Fibroblast of pulmonary artery (primary cell): ENCODE measurements around the gene SEC24C.
"Not testable (repeated sequence)": the region's sequence is repeated elsewhere in the genome, so short reads cannot be mapped to it uniquely, and the experiment has no call there.

Source experiments
- DNase-seq: peaks from one replicate; pipeline ENCODE4 v3.0.0-alpha.2; 2010; ENCODE audit warnings: low read depth
- H3K4me3 ChIP-seq: replicated peaks from 2 replicates; pipeline ENCODE4 v1.5.1; 2011; ENCODE audit warnings: low read depth, mild to moderate bottlenecking, control low read depth, low read length, moderate library complexity
- CTCF ChIP-seq: IDR thresholded peaks from 2 replicates; pipeline ENCODE4 v1.5.1; 2011; ENCODE audit warnings: mild to moderate bottlenecking, control low read depth, low read length, inconsistent platforms; ENCODE audit errors: missing control alignments

SEC24C gene

GRCh38 chr10:73716251-73716650 is 27.9 kb upstream of the SEC24C start:
- DNase-seq = no peak
- H3K4me3 ChIP-seq = no peak overlapping the region
- TF ChIP-seq CTCF = no peak

DNA sequence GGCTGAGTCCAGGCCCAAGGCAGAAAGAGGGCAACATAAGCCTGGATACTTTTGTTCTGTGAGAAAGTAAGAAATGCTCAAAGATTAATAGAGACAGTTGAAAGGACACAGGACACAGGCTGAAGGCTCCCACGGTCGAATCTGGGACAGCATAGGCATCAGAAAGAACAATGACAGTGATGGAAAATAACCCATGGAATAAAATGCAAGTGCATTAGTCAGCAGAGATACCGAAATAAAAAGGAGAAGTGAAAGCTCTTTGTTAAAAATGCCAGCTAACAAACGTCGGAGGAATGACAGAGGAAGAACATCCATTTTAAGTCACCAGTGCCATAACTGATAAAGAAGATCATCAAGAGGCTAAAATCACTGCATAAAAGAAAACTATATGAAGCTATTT is 26.6 kb upstream of the SEC24C start:
- DNase-seq = no peak
- no peak for TF ChIP-seq CTCF
- no peak overlapping the region for H3K4me3 ChIP-seq

- not testable (repeated sequence) for DNase-seq
These were observed 23.6 kb upstream of the SEC24C start for GRCh38 chr10:73720561-73720960.

DNA sequence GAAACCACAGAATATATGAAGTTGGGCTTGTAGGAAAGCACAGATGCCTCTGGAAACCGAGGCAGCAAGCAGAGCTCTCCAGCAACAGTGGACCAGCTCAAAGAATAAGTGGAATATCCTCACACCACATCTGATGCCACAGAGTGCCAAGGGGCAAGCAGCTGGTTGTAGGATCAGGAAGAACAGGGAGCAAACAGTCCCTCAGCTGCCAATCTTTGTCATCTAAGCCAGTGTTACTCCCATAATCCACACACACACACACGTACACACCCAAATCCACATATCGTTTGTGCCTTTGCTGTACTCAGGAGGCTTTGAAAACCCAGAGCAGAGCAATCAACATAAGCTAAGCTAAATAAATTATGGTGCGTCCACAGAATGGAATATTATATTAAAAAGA is 20.7 kb upstream of the SEC24C start:
- no peak for DNase-seq
- TF ChIP-seq CTCF = no peak
- no peak overlapping the region for H3K4me3 ChIP-seq

More at GRCh38 chr10:73720561-73720960, 23.6 kb upstream of the SEC24C start:
- not testable (repeated sequence) for H3K4me3 ChIP-seq

DNA sequence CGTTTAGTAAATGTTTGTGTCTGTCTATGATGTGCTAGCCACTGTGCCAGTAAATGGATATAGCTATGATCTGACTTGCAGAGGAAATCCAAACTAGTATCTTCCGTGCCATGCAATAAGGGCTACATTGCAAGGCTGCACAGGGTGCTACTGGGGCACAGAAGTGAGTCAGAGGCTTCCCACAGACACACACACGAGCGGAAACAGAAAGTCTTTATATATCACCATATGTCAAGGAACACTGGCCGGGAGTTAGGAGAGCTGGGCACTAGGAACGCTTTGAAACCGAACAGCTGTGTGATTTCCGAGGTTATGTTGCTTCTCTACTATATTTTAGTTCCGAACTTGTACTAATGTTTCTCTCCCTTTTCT is 14.4 kb upstream of the SEC24C start:
- peak overlapping the region; percentile 93 for H3K4me3 ChIP-seq
- not testable (repeated sequence) for DNase-seq

GRCh38 chr10:73730153-73730906 is 13.8 kb upstream of the SEC24C start:
- no peak for TF ChIP-seq CTCF
- H3K4me3 ChIP-seq = peak overlapping the region; percentile 93
- DNase-seq = peak; percentile 91

DNA sequence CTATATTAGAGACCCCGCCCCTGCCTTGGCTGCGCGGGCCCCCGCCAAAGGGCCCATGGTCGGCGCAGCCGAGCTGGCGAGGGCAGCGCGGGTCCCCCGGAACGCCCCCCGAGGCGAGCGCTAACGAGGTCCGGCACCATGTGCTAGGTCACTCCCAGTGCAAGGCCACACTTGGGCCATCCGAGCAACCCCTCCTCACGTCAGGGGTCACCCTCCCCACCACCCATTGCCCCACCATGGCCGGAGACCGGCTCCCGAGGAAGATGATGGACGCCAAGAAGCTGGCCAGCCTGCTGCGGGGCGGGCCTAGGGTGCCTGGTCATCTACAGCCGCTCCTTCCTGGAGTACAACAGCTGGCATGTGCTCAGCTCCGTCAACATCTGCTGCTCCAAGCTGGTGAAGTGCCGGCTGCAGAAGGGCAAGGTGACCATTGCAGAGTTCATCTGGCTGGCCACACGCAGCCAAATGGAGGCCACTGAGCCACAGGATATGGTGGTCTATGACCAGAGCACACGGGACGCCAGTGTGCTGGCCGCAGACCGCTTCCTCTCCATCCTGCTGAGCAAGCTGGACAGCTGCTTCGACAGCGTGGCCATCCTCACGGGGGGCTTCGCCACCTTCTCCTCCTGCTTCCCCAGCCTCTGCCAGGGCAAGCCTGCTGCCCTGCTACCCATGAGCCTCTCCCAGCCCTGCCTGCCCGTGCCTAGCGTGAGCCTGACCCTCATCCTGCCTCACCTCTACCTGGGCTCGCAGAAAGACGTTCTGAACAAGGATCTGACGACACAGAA is 12.4 kb upstream of the SEC24C start:
- peak overlapping the region; percentile 93 for H3K4me3 ChIP-seq
- TF ChIP-seq CTCF = no peak
- DNase-seq = no peak

- no peak for DNase-seq
- TF ChIP-seq CTCF = no peak
- H3K4me3 ChIP-seq = no peak overlapping the region
These were observed 11.7 kb upstream of the SEC24C start for GRCh38 chr10:73732426-73732825.
